Fibroblast of the aortic adventitia (primary cell): ENCODE results near the gene NKTR. TPM values are rescaled to one million over a fixed set of nuclear protein-coding genes. Genes with fewer than 3 reads are reported as not detected.

ENCODE experiments used
- DNase-seq: peaks from one replicate; pipeline ENCODE4 v3.0.0-alpha.2; 2010; ENCODE audit warnings: low read depth
- H3K4me3 ChIP-seq: 2 replicates; pipeline ENCODE4 v1.5.1; 2011; ENCODE audit warnings: low read depth, mild to moderate bottlenecking, control low read depth, low read length, moderate library complexity
- total RNA-seq: library from RNA; depleted of rRNA; stranded (reverse); fragments of >200 nt; gene quantifications from 2 replicates; pipeline ENCODE4 v1.2.3, GENCODE V29; 2012; ENCODE audit warnings: low replicate concordance
- TF ChIP-seq, protein P1 (sequence below): IDR thresholded peaks from 2 replicates; pipeline ENCODE4 v1.5.1; 2011; ENCODE audit warnings: mild to moderate bottlenecking, low read length, control low read depth, inconsistent platforms; ENCODE audit not compliant: insufficient read depth

Gene NKTR
- total RNA-seq, 1 donor, result 91.8 TPM

GRCh38 chr3:42635111-42635510 is 34.6 kb downstream of the NKTR start:
- H3K4me3 ChIP-seq, result no peak overlapping the region
- peak; percentile 21 for DNase-seq

GRCh38 chr3:42637001-42637400 is 36.5 kb downstream of the NKTR start:
- no peak overlapping the region for H3K4me3 ChIP-seq
- DNase-seq, result no peak
- TF ChIP-seq, protein P1, sequence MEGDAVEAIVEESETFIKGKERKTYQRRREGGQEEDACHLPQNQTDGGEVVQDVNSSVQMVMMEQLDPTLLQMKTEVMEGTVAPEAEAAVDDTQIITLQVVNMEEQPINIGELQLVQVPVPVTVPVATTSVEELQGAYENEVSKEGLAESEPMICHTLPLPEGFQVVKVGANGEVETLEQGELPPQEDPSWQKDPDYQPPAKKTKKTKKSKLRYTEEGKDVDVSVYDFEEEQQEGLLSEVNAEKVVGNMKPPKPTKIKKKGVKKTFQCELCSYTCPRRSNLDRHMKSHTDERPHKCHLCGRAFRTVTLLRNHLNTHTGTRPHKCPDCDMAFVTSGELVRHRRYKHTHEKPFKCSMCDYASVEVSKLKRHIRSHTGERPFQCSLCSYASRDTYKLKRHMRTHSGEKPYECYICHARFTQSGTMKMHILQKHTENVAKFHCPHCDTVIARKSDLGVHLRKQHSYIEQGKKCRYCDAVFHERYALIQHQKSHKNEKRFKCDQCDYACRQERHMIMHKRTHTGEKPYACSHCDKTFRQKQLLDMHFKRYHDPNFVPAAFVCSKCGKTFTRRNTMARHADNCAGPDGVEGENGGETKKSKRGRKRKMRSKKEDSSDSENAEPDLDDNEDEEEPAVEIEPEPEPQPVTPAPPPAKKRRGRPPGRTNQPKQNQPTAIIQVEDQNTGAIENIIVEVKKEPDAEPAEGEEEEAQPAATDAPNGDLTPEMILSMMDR, result no peak

More at GRCh38 chr3:42635111-42635510, 34.6 kb downstream of the NKTR start:
- TF ChIP-seq, protein P1, result no peak

- no peak for DNase-seq
- no peak overlapping the region for H3K4me3 ChIP-seq
- TF ChIP-seq, protein P1, result no peak
Measured at GRCh38 chr3:42638339-42638842, 37.9 kb downstream of the NKTR start.

DNA sequence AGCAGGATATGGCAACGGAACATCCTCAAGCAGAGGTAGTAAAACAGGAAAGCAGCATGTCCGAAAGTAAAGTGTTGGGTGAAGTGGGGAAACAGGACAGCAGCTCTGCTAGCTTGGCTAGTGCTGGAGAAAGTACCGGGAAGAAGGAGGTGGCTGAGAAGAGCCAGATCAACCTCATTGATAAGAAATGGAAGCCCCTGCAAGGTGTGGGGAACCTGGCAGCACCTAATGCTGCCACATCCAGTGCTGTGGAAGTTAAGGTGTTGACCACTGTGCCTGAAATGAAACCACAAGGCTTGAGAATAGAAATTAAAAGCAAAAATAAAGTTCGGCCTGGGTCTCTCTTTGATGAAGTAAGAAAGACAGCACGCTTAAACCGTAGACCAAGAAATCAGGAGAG is 38.7 kb downstream of the NKTR start:
- TF ChIP-seq, protein P1, result no peak
- no peak for DNase-seq
- no peak overlapping the region for H3K4me3 ChIP-seq

GRCh38 chr3:42640129-42640528 is 39.6 kb downstream of the NKTR start:
- DNase-seq, result no peak
- TF ChIP-seq, protein P1, result no peak
- H3K4me3 ChIP-seq, result no peak overlapping the region

- DNase-seq, result no peak
- no peak overlapping the region for H3K4me3 ChIP-seq
- TF ChIP-seq, protein P1, result no peak
Measured at GRCh38 chr3:42640771-42641370, 40.4 kb downstream of the NKTR start.
